Lower lobe of right lung (tissue), 2 donors: Measurements from ENCODE around the gene ACP6. TPM values are rescaled to one million over a fixed set of nuclear protein-coding genes. Genes with fewer than 3 reads are reported as not detected.

Experiments used
- ATAC-seq, 2 donors: fragments of 200-7000 bp; cut with Tn5 transposase; one replicate each; pipeline ENCODE4 v1.9.1; 2020 to 2022; ENCODE audit warnings: mild to moderate bottlenecking in 2 of 2, moderate library complexity in 2 of 2
- DNase-seq: peaks from one replicate; pipeline ENCODE4 v3.0.0-alpha.2; 2020
- H3K27ac ChIP-seq: fragments of 200-600 bp; one replicate; pipeline ENCODE4 v1.8.0; 2022
- H3K27me3 ChIP-seq: fragments of 200-600 bp; one replicate; pipeline ENCODE4 v1.8.0; 2022; ENCODE audit warnings: low read depth
- H3K36me3 ChIP-seq: fragments of 200-600 bp; one replicate; pipeline ENCODE4 v1.8.0; 2022; ENCODE audit warnings: mild to moderate bottlenecking
- H3K4me1 ChIP-seq: fragments of 200-600 bp; one replicate; pipeline ENCODE4 v1.8.0; 2022
- H3K4me3 ChIP-seq: fragments of 200-600 bp; one replicate; pipeline ENCODE4 v1.8.0; 2022; ENCODE audit warnings: mild to moderate bottlenecking
- H3K9me3 ChIP-seq: fragments of 200-600 bp; one replicate; pipeline ENCODE4 v1.8.0; 2022
- intact Hi-C: fragments of 100-400 bp; cut with DNase I; formaldehyde crosslinking; loops from one replicate; pipeline ENCODE4 v1.11.0; 2022
- total RNA-seq: library from RNA; stranded (reverse); fragmentation: NEBNext Ultra II Directional; extraction: Animal tissue kit (Norgen Biotek cat#: 25700); gene quantifications from one replicate; pipeline ENCODE4 v1.2.1, GENCODE V29; 2021
- TF ChIP-seq, protein P1 (sequence below): fragments of 200-600 bp; IDR thresholded peaks from one replicate; pipeline ENCODE4 v1.8.0; 2022; ENCODE audit warnings: antibody characterized with exemption, mild to moderate bottlenecking
- donor health status: DM: no; HTN: yes; CAD: no; lungs with severe emphysema.

The ACP6 gene
- total RNA-seq, 1 donor from 2014 or later: 16.4 TPM

- ATAC-seq (no peak), DNase-seq (no peak)
- Histone ChIP-seq H3K27ac (no peak overlapping the region), H3K4me1 (no peaks in the 10 kb centered on the region), H3K27me3 (no peaks in the 10 kb centered on the region), H3K9me3 (peaks cover 11% of the 10 kb centered on the region), H3K36me3 (no peaks in the 10 kb centered on the region), H3K4me3 (no peak overlapping the region)
- TF ChIP-seq, protein P1, sequence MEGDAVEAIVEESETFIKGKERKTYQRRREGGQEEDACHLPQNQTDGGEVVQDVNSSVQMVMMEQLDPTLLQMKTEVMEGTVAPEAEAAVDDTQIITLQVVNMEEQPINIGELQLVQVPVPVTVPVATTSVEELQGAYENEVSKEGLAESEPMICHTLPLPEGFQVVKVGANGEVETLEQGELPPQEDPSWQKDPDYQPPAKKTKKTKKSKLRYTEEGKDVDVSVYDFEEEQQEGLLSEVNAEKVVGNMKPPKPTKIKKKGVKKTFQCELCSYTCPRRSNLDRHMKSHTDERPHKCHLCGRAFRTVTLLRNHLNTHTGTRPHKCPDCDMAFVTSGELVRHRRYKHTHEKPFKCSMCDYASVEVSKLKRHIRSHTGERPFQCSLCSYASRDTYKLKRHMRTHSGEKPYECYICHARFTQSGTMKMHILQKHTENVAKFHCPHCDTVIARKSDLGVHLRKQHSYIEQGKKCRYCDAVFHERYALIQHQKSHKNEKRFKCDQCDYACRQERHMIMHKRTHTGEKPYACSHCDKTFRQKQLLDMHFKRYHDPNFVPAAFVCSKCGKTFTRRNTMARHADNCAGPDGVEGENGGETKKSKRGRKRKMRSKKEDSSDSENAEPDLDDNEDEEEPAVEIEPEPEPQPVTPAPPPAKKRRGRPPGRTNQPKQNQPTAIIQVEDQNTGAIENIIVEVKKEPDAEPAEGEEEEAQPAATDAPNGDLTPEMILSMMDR: no peak
- intact Hi-C loops: no loop called here
Measured at GRCh38 chr1:147676311-147677085, 6.2 kb upstream of the ACP6 start.

DNA sequence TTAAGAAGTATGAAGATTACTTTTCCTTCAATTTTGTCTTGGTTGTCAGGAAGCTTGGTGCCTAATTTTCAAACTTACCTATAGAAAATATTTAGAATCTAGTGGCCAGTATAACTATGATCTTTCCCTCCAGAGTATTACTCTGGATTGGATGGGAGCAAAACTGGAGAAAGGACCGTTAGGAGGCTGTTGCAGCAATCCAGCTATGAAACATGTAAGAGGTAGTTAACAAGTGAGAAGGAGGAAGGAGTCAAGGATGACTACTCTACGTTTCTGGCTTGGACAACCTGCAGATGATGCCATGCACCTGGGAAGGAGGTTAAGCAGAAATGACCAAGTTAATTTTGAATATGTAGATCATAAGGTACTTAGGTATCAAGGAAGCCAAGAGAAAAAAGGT, 3.5 kb upstream of the ACP6 start:
- DNase-seq (no peak), ATAC-seq (no peak)
- Histone ChIP-seq H3K36me3 (no peaks in the 10 kb centered on the region), H3K27me3 (no peaks in the 10 kb centered on the region), H3K4me1 (peaks cover 4% of the 10 kb centered on the region), H3K4me3 (no peak overlapping the region), H3K9me3 (peaks cover 11% of the 10 kb centered on the region), H3K27ac (no peak overlapping the region)
- TF ChIP-seq, protein P1: no peak
- intact Hi-C loops: no loop called here

DNA sequence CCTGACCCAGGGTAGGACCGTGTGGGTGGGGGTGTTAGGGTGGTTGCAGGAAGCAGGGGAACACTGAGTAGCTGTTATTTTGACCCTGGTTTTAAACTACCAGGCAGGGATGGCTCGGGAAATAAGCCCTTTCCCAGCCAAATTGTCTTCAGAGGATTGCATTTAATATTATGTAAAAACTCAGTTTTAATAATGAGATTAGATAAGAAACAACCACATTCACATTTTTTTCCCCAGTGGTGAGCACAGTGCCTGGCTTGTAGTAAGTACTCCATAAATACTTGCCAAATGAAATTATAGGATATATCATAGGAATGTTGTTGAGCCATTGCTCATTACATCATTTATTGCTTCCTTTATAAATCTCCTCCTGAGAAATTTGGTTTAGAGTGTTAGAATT, 3.1 kb upstream of the ACP6 start:
- no peaks in the 10 kb centered on the region for H3K36me3 ChIP-seq
- no peak overlapping the region for H3K4me3 ChIP-seq
- DNase-seq (no peak), ATAC-seq (no peak)
- peaks cover 4% of the 10 kb centered on the region for H3K4me1 ChIP-seq
- TF ChIP-seq, protein P1: no peak
- peaks cover 9% of the 10 kb centered on the region for H3K9me3 ChIP-seq
- H3K27me3 ChIP-seq: no peaks in the 10 kb centered on the region
- intact Hi-C loops: no loop called here
- H3K27ac ChIP-seq: no peak overlapping the region

DNA sequence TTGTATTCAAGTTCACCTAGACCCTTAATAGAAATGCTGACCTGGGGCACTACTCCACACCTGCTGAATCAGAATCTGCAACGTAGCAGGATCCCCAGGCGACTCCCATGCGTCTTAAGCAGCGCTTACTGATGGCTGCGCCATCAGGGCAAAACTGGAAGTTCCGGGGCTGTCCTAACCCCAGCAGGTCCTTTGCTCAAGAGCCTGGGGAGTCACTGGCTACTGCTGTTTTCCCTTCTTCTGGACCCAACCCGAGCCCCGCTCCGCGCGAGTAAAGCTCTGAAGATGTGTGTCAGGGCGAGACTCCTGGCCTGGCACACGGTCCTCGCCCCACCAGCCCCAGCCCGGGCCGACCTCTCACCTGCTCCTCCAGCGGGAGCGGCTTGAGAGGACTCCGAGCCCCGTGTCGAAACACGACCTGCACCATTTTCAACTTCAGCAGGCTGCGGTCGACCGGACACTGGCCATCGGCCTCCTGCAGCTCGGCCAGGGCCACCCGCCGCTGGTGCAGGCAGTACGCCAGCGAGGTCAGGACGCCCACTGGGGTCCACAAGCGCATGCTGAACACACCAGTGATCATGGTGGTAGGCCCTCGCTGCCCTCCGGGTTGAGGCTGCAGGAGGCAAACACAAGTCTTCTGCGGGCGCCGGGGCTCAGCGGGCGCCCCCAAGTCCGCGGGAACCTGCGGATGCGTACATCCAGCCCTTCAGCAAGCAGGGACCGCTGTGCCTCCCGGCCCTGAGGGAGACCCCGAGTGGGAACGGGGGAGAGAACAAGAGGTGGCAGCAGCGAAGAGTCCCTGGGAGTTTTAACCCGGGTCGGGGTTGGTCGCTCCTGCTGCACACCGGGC, 630 bp downstream of the ACP6 start:
- intact Hi-C loops: no loop called here
- Histone ChIP-seq H3K4me1 (peaks cover 4% of the 10 kb centered on the region), H3K36me3 (no peaks in the 10 kb centered on the region), H3K9me3 (no peaks in the 10 kb centered on the region), H3K27me3 (no peaks in the 10 kb centered on the region), H3K4me3 (peak overlapping the region; percentile 70), H3K27ac (peak overlapping the region; percentile 82)
- peak; percentile 83 to 84 for ATAC-seq
- TF ChIP-seq, protein P1: no peak
- peak; percentile 70 for DNase-seq

- no peak for DNase-seq
Measured at GRCh38 chr1:147665521-147665920, 4.8 kb downstream of the ACP6 start.

More at GRCh38 chr1:147665521-147665920, 4.8 kb downstream of the ACP6 start:
- intact Hi-C loops: no loop called here
- H3K4me3 ChIP-seq: no peak overlapping the region
- TF ChIP-seq, protein P1: no peak
- H3K9me3 ChIP-seq: no peaks in the 10 kb centered on the region
- no peaks in the 10 kb centered on the region for H3K36me3 ChIP-seq
- no peaks in the 10 kb centered on the region for H3K27me3 ChIP-seq
- ATAC-seq: no peak
- H3K27ac ChIP-seq: no peak overlapping the region
- peaks cover 4% of the 10 kb centered on the region for H3K4me1 ChIP-seq
